Measurements from ENCODE around the gene PARP8.
"Not testable (repeated sequence)": the region's sequence is repeated elsewhere in the genome, so short reads cannot be mapped to it uniquely, and the experiment has no call there.

PARP8 gene

GRCh38 chr5:50666261-50667022, at the start of gene PARP8:
Gene PARP8, plus strand, starts transcription at chr5:50666637. Its CDS starts 459 bp downstream, at chr5:50667096.
- peak; percentile 46 for DNase-seq (ENCODE audit: low spot score)

DNA sequence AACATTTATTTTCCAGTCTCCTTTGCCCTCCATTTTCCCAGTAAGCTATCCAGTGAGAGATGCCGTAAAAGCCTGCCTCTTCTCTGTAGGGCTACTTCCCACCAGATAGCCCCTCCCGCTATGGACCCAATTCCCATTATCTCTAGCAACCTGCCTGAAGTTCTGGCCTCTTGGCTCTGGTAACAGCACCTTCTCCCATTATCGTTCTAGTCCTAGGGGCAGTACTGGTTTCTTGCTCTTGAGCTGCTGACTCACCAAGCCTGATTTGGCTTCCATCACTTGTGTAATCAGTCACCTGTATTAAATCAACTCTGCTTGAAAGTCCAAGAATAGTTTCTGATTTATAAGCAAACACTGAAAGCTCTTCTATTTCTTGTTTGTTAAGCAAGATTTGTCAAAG, 42.8 kb upstream of the PARP8 start:
- DNase-seq (ENCODE audit: low spot score), result no peak

GRCh38 chr5:50634866-50635265, 31.6 kb upstream of the PARP8 start:
- DNase-seq (ENCODE audit: low spot score), result peak; percentile 81

DNA sequence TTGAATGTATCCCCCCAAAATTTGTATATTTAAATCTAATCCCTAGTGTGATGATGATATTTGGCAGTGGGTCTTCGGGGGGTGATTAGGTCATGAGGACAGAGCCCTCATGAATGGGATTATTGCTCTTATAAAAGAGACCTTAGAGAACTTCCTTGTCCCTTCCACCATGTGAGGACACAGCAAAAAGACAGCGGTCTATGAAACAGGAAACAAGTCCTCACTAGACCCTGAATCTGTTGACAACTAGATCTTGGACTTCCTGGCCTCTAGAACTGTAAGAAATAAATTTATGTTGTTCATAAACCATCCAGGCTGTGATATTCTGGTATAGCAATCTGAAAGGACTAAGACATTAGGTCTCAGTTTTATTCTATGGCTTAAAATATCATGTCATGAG, 28.9 kb upstream of the PARP8 start:
- not testable (repeated sequence) for DNase-seq (ENCODE audit: low spot score)

DNA sequence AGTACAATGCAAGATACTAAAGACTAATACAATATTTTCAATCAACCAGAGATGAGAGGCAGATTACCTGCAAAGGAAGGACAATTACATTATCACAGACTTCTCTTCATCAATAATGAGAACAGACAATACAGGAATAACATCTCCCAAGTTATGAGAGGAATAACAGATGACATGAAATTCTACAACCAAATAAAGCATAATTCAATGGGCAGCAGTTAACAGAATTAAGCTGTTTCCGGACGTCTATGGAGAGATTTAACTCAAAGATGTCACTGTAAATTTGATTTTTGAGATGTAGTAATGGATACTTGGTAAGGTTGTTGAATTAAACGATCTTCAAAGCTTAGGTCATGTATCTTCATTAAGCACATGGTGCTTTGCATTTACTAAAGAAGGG, 19.8 kb upstream of the PARP8 start:
- DNase-seq (ENCODE audit: low spot score), result no peak

DNA sequence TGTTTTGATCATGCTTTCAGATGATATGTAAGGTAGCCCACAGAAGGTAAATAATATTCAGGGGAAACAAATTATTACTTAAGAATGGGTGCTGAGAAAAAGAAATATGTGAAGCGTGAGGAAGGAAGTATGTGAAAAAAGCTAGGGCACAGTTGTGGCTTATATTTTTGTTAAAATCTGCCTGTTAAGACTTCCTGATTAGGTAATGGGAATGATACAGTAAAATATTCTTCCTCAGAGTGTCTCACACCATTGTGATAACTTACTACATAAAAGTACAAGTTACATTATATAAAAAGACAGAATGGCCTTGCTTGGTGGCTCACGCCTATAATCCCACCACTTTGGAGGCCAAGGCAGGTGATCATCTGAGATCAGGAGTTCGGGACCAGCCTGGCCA, 18.7 kb upstream of the PARP8 start:
- no peak for DNase-seq (ENCODE audit: low spot score)

GRCh38 chr5:50653946-50654345, 12.5 kb upstream of the PARP8 start:
- no peak for DNase-seq (ENCODE audit: low spot score)

GRCh38 chr5:50655067-50655809, 11.2 kb upstream of the PARP8 start:
- no peak for DNase-seq (ENCODE audit: low spot score)

GRCh38 chr5:50655810-50656205, 10.6 kb upstream of the PARP8 start:
- no peak for DNase-seq (ENCODE audit: low spot score)

DNA sequence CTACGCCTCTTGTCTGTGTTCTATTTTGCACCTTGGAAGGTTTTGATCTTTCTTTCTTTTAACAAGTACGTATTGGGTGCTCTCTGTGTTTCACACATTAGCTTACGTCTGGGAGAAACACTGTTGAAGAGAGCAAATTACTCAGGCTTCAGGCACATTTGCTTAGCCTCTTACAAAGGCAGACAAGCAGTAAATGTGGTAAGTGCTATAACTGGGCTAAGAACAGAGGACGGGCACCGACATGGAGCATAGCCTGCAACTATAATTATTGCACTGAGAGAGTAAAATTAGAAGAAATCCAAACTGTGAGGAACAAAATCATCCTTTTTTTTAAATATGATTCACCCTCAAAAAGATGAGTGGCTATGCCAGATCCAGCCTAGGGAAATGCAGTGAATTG, 9.4 kb upstream of the PARP8 start:
- DNase-seq (ENCODE audit: low spot score), result no peak

GRCh38 chr5:50658246-50658645, 8.2 kb upstream of the PARP8 start:
- DNase-seq (ENCODE audit: low spot score), result no peak

DNA sequence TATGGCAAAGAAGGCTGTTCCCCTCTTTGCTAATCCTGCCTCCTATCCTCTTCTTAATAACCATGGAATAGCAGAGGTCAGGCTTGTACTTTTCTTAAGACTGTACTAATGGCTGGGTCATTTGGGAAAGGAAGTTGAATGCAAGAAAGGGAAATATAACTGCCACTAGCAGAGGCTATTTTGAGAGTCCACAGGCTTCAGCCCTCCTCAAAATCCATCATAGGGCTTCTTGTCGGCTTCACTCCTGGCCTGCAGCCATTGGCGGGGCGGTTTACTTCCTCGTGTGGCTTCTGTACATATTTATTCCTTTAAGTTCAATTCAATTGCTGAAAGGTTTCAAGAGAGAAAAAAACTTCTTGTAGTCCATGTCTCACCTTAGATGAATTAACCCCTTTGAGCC, 2.8 kb upstream of the PARP8 start:
- DNase-seq (ENCODE audit: low spot score), result peak; percentile 51

- DNase-seq (ENCODE audit: low spot score), result no peak
Observed at GRCh38 chr5:50665091-50665490, 1.3 kb upstream of the PARP8 start.

DNA sequence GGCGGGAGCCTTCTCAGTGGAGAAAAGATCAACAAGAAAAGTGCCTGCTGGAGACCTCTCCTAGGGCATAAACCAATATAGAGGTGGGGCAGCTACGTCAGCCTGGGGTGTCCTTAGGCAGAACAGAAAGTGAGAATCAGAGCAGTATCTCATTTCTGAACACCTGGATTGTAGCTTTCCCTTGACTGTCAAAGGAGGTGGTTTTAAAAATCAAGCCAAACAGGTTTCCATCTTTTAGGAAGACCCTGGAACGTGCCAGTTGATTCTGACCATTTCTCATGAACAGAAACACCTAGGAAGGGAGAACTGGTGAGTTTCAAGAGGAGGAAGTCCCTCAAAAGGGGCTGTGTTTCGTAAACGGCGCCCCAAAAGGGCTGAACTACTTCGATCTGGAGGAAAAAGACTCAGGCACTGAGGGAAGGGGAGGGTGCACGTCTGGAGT, 655 bp upstream of the PARP8 start:
- DNase-seq (ENCODE audit: low spot score), result peak; percentile 33

- DNase-seq (ENCODE audit: low spot score), result peak; percentile 32
Observed at GRCh38 chr5:50667023-50667652, 701 bp downstream of the PARP8 start.

DNA sequence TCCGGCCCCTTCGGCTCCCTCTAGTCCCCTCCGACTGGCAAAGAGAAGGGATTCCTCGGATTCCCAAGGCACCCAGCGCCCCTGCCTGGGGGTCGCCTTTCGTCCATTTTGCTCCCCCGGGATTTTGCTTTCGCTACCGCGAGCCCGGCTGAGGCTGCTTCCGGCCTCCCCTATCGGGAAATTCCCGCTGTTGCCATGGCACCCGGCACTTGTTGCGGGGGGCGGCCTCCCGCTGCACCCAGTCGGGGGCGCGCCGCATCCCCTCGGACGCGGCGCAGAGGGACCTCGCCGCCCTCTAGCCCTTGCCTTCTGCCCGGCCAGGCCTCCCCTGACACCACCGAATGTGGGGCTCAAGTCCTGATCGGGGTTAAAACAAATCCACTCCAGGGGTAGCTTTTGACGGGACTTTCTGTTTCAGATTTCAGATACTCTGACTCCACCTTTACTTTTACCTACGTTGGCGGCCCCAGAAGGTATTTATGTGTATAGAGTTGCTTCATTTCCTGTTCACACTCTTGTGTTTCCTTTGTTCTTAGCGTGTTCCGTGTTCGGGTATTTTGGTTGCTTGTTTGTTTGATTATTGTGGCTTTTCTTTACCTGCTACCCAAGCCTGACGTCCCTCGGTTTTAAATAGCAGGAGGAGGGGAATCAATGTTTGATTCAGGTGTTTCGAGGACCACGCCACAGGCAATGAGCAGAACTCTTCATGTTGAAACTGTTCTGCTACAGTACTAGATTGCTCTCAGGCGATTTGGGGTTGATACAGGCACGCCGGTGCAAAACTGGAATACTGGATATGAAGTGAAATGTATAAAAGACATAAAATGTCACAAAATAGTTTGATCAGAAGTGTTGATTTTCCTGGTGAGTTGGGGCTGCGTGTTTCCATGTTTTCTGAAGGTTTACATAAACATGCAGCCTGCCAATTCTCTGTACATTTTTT, 1.5 kb downstream of the PARP8 start:
- peak; percentile 55 for DNase-seq (ENCODE audit: low spot score)

DNA sequence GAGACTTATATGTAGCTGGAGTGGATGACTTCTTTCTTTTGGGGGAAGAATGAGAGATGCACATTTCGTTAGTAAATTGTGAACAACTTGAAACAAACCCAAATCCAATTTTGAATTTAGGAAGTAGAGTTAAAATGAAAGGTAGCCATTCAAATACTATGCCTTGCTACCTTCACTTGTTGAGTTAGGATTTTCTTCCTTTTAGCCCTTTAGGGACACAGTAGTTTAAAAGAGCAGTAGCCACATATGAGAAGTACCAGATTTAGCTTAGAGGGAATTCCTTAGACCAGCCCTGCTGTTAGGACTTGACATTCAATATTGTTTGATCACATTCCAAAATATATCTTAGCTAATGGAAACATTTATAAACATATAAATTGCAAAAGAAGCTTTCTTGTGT, 2.2 kb downstream of the PARP8 start:
- DNase-seq (ENCODE audit: low spot score), result not testable (repeated sequence)

DNA sequence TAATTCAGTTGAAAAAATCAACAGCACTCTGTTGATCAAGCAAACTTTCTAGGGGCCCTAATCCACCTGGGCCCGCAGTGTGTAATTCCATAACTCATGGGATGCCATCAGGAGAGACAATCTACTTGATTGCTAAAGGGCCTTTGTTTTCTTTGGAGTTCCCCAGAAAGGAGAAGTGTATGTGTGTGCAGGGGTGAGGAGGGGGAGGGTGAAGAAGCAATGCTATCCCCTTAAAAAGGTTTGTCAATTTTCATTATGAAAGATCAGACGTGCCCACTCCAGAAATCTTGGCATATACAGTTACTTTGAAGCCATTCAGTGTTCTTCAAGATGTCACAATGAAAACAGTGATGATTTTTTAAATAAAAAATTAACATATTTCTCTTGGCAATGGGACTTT, 6.2 kb downstream of the PARP8 start:
- no peak for DNase-seq (ENCODE audit: low spot score)

GRCh38 chr5:50673444-50673843, 7.0 kb downstream of the PARP8 start:
- DNase-seq (ENCODE audit: low spot score), result not testable (repeated sequence)

- no peak for DNase-seq (ENCODE audit: low spot score)
Observed at GRCh38 chr5:50675385-50675784, 8.9 kb downstream of the PARP8 start.

DNA sequence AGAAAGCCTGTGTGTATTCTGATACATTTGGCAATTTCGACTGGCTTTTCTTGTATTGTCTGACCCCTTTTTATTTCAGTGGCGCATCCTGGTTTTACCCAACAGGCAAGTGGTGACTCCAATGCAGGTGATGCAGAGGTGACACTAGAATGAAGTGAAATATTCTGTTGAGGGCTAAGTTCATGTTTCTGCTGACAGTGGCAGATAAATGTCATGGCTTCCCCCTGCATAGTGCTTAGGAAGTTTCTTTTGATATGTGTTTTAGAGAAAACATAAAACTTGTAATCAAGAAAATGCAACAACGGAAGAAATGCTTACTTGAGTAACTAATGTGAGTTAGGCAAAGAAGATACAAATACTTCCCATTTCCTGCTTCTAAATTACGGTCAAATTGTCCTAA, 13.1 kb downstream of the PARP8 start:
- DNase-seq (ENCODE audit: low spot score), result not testable (repeated sequence)

GRCh38 chr5:50684721-50685120, 18.3 kb downstream of the PARP8 start:
- no peak for DNase-seq (ENCODE audit: low spot score)
